ENCODE results near the gene PSMD14.
A peak's percentile ranks its signal among the peaks of the same experiment; 100 is the strongest.
"Not testable (repeated sequence)": the region's sequence is repeated elsewhere in the genome, so short reads cannot be mapped to it uniquely, and the experiment has no call there.

PSMD14 gene

GRCh38 chr2:161327582-161327981, 19.4 kb downstream of the PSMD14 start:
- no peak for DNase-seq
- intact Hi-C loops (cut with DNase I): no loop called here

- DNase-seq: no peak
- intact Hi-C loops (cut with DNase I): no loop called here
These were observed 24.2 kb downstream of the PSMD14 start for GRCh38 chr2:161332371-161332967.

- no peak for DNase-seq
- intact Hi-C loops (cut with DNase I): no loop called here
These were observed 27.4 kb downstream of the PSMD14 start for GRCh38 chr2:161335626-161336025.

- intact Hi-C loops (cut with DNase I): no loop called here
- no peak for DNase-seq
These were observed 29.0 kb downstream of the PSMD14 start for GRCh38 chr2:161337247-161337646.

GRCh38 chr2:161339532-161339931, 31.3 kb downstream of the PSMD14 start:
- intact Hi-C loops (cut with DNase I); DNase-seq: not testable (repeated sequence)

GRCh38 chr2:161340930-161341413, 32.7 kb downstream of the PSMD14 start:
- intact Hi-C loops (cut with DNase I); DNase-seq: not testable (repeated sequence)

- intact Hi-C loops (cut with DNase I): no loop called here
- no peak for DNase-seq
These were observed 35.0 kb downstream of the PSMD14 start for GRCh38 chr2:161343235-161343634.

- intact Hi-C loops (cut with DNase I): no loop called here
- DNase-seq: no peak
These were observed 36.5 kb downstream of the PSMD14 start for GRCh38 chr2:161344692-161345091.

GRCh38 chr2:161351678-161352077, 43.5 kb downstream of the PSMD14 start:
- DNase-seq: no peak
- intact Hi-C loops (cut with DNase I): no loop called here

- intact Hi-C loops (cut with DNase I): no loop called here
- DNase-seq: no peak
These were observed 44.5 kb downstream of the PSMD14 start for GRCh38 chr2:161352719-161353118.

- intact Hi-C loops (cut with DNase I): no loop called here
- no peak for DNase-seq
These were observed 45.3 kb downstream of the PSMD14 start for GRCh38 chr2:161353543-161353942.

- intact Hi-C loops (cut with DNase I): no loop called here
- DNase-seq: no peak
These were observed 45.9 kb downstream of the PSMD14 start for GRCh38 chr2:161354106-161354505.

- intact Hi-C loops (cut with DNase I): no loop called here
- DNase-seq: no peak
These were observed 46.9 kb downstream of the PSMD14 start for GRCh38 chr2:161355106-161355505.

- intact Hi-C loops (cut with DNase I): no loop called here
- DNase-seq: no peak
These were observed 47.8 kb downstream of the PSMD14 start for GRCh38 chr2:161355983-161356382.

GRCh38 chr2:161357097-161357496, 48.9 kb downstream of the PSMD14 start:
- no peak for DNase-seq
- intact Hi-C loops (cut with DNase I): no loop called here

GRCh38 chr2:161358838-161359237, 50.6 kb downstream of the PSMD14 start:
- intact Hi-C loops (cut with DNase I): no loop called here
- DNase-seq: no peak

GRCh38 chr2:161360095-161360654, 52.0 kb downstream of the PSMD14 start:
- intact Hi-C loops (cut with DNase I); DNase-seq: not testable (repeated sequence)

GRCh38 chr2:161362568-161363166, 54.4 kb downstream of the PSMD14 start:
- DNase-seq: no peak
- intact Hi-C loops (cut with DNase I): no loop called here

- no peak for DNase-seq
- intact Hi-C loops (cut with DNase I): no loop called here
These were observed 59.5 kb downstream of the PSMD14 start for GRCh38 chr2:161367675-161368074.

- intact Hi-C loops (cut with DNase I): no loop called here
- DNase-seq: no peak
These were observed 61.1 kb downstream of the PSMD14 start for GRCh38 chr2:161369311-161369710.

- peak in 27 of 42 donors; percentile 4 to 69 (median 22) for DNase-seq
- intact Hi-C loops (cut with DNase I): no loop called here
These were observed 62.8 kb downstream of the PSMD14 start for GRCh38 chr2:161370981-161371380.
